ENCODE results near the gene STIM1. TPM values are rescaled to one million over a fixed set of nuclear protein-coding genes. Genes with fewer than 3 reads are reported as not detected.
A peak's percentile ranks its signal among the peaks of the same experiment; 100 is the strongest.

STIM1 gene
- total RNA-seq, 3 donors from 2014 or later (not counting 1 experiment from before 2014, with no cell fraction given), result 171 to 187 (median 175) TPM

GRCh38 chr11:3989276-3989920 lies 133.9 kb downstream of the STIM1 start:
- TF ChIP-seq CTCF (IDR thresholded peaks at IDR 0.05), result no peak
- H3K36me3 ChIP-seq (ENCODE audit: control insufficient read depth, insufficient read depth, low read length), result no peaks in the 10 kb centered on the region
- no peak overlapping the region for H3K4me3 ChIP-seq (ENCODE audit: low read length)
- Mint-ChIP-seq H3K4me1 (peaks cover 50 to 69% of the 10 kb centered on the region in 2 donors), H3K36me3 (peaks cover 5% of the 10 kb centered on the region), H3K27me3 (ENCODE audit: low read depth in 2 of 2) (no peaks in the 10 kb centered on the region), H3K4me3 (peak overlapping the region; percentile 70), H3K27ac (peak overlapping the region; percentile 3 to 65), H3K9me3 (peaks cover 0 to 2% of the 10 kb centered on the region in 2 donors)
- H3K4me1 ChIP-seq (ENCODE audit: control insufficient read depth, insufficient read depth, low read length), result peaks cover 16% of the 10 kb centered on the region
- H3K27me3 ChIP-seq (ENCODE audit: control insufficient read depth, insufficient read depth, low read length), result no peaks in the 10 kb centered on the region
- H3K9me3 ChIP-seq (ENCODE audit: control insufficient read depth, insufficient read depth, low read length), result peaks cover 2% of the 10 kb centered on the region
- ATAC-seq, result no peak
- DNase-seq, result no peak
- WGBS (ENCODE audit: insufficient coverage), result 98% methylated on average over 26 of the region's 27 CpGs
- no peak overlapping the region for H3K27ac ChIP-seq (ENCODE audit: low read length)
- intact Hi-C loops (cut with micrococcal nuclease), result no loop called here

GRCh38 chr11:3989921-3990290 lies 134.4 kb downstream of the STIM1 start:
- ATAC-seq (peak; percentile 63 to 87 (median 74)), DNase-seq (peak in 1 of 2 donors; percentile 68)
- no peaks in the 10 kb centered on the region for H3K27me3 ChIP-seq (ENCODE audit: control insufficient read depth, insufficient read depth, low read length)
- H3K9me3 ChIP-seq (ENCODE audit: control insufficient read depth, insufficient read depth, low read length), result peaks cover 5% of the 10 kb centered on the region
- intact Hi-C loops (cut with micrococcal nuclease), result loop anchor here (2.0 to 5.0 kb wide), 2 partner anchors 41 to 133 kb away; partner anchors contain the start of gene STIM1
- H3K27me3 Mint-ChIP-seq (ENCODE audit: low read depth in 2 of 2), result no peaks in the 10 kb centered on the region
- H3K36me3 Mint-ChIP-seq, result peaks cover 10% of the 10 kb centered on the region
- no peak overlapping the region for H3K4me3 ChIP-seq (ENCODE audit: low read length)
- no peak for TF ChIP-seq CTCF (IDR thresholded peaks at IDR 0.05)
- H3K27ac Mint-ChIP-seq, result peak overlapping the region; percentile 3 to 65
- peaks cover 4 to 5% of the 10 kb centered on the region in 2 donors for H3K9me3 Mint-ChIP-seq
- WGBS (ENCODE audit: insufficient coverage), result 24% methylated on average over 2 of the region's 3 CpGs
- H3K27ac ChIP-seq (ENCODE audit: low read length), result no peak overlapping the region
- peaks cover 50 to 68% of the 10 kb centered on the region in 2 donors for H3K4me1 Mint-ChIP-seq
- peaks cover 13% of the 10 kb centered on the region for H3K4me1 ChIP-seq (ENCODE audit: control insufficient read depth, insufficient read depth, low read length)
- H3K4me3 Mint-ChIP-seq, result peak overlapping the region; percentile 70
- H3K36me3 ChIP-seq (ENCODE audit: control insufficient read depth, insufficient read depth, low read length), result no peaks in the 10 kb centered on the region

- H3K9me3 ChIP-seq (ENCODE audit: control insufficient read depth, insufficient read depth, low read length), result peaks cover 5% of the 10 kb centered on the region
- Mint-ChIP-seq H3K36me3 (peaks cover 15% of the 10 kb centered on the region), H3K27me3 (ENCODE audit: low read depth in 2 of 2) (no peaks in the 10 kb centered on the region), H3K27ac (peak overlapping the region; percentile 3 to 65), H3K4me3 (peak overlapping the region; percentile 70), H3K9me3 (peaks cover 4 to 5% of the 10 kb centered on the region in 2 donors), H3K4me1 (peaks cover 50 to 67% of the 10 kb centered on the region in 2 donors)
- H3K4me3 ChIP-seq (ENCODE audit: low read length), result no peak overlapping the region
- H3K27me3 ChIP-seq (ENCODE audit: control insufficient read depth, insufficient read depth, low read length), result no peaks in the 10 kb centered on the region
- H3K36me3 ChIP-seq (ENCODE audit: control insufficient read depth, insufficient read depth, low read length), result no peaks in the 10 kb centered on the region
- DNase-seq (no peak), ATAC-seq (no peak)
- intact Hi-C loops (cut with micrococcal nuclease), result loop anchor here (2.0 to 5.0 kb wide), 2 partner anchors 42 to 133 kb away; partner anchors contain the start of gene STIM1
- H3K27ac ChIP-seq (ENCODE audit: low read length), result no peak overlapping the region
- TF ChIP-seq CTCF (IDR thresholded peaks at IDR 0.05), result no peak
- H3K4me1 ChIP-seq (ENCODE audit: control insufficient read depth, insufficient read depth, low read length), result peaks cover 12% of the 10 kb centered on the region
Observed at GRCh38 chr11:3990406-3990805, 134.9 kb downstream of the STIM1 start.
